GM18519 (cell line): Measurements from ENCODE around the gene TMPO.
A peak's percentile ranks its signal among the peaks of the same experiment; 100 is the strongest.
"Not testable (repeated sequence)": the region's sequence is repeated elsewhere in the genome, so short reads cannot be mapped to it uniquely, and the experiment has no call there.

Experiments
- ATAC-seq: cut with Tn5 transposase; IDR thresholded peaks from one replicate; pipeline ENCODE4 v1.9.1; 2021; ENCODE audit warnings: mild to moderate bottlenecking, moderate library complexity; ENCODE audit not compliant: unreplicated experiment, low FRiP score

Gene TMPO

GRCh38 chr12:98575013-98575412 is 59.6 kb downstream of the TMPO start:
- ATAC-seq = no peak

- ATAC-seq = not testable (repeated sequence)
These were observed 61.4 kb downstream of the TMPO start for GRCh38 chr12:98576795-98577194.

GRCh38 chr12:98578392-98578791 is 63.0 kb downstream of the TMPO start:
- ATAC-seq = no peak

DNA sequence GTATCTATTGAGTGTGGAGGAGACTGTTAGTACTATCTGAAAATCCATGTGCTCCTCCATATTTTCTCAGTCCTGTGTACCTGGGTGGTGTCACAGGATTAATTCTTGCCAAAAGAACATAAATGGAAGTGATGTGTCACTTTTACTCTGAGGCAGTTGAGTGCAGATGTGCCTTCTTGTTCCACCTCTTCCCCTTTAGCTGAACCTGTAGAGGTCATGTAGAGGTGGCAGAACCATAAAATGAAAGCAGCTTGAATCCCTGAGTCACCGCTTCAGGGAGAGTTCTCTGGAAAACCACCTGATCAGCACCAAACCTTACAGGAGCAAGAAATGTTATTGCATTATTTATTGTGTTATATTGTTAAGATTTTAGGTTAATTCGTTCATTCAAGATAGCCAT is 63.4 kb downstream of the TMPO start:
- ATAC-seq = no peak

- no peak for ATAC-seq
These were observed 64.0 kb downstream of the TMPO start for GRCh38 chr12:98579347-98579746.

DNA sequence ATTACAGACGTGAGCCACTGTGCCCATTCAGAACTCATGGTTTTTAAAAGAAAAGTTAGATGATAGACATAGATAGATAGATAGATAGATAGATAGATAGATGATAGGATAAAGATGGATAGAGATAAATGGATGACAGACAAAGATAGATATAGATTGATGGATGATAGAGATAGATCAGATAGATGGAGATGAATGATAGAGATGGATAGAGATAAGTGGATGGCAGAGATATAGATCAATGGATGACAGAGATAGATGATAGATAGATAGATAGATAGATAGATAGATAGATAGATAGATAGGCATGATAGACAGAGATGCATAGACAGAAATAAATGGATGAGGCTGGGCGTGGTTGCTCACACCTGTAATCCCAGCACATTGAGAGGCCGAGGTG is 64.4 kb downstream of the TMPO start:
- ATAC-seq = no peak

GRCh38 chr12:98580695-98581094 is 65.3 kb downstream of the TMPO start:
- no peak for ATAC-seq

- ATAC-seq = no peak
These were observed 65.7 kb downstream of the TMPO start for GRCh38 chr12:98581101-98581500.

- no peak for ATAC-seq
These were observed 66.7 kb downstream of the TMPO start for GRCh38 chr12:98582093-98582492.

GRCh38 chr12:98587084-98587483 is 71.7 kb downstream of the TMPO start:
- ATAC-seq = no peak

GRCh38 chr12:98591209-98591608 is 75.8 kb downstream of the TMPO start:
- no peak for ATAC-seq

- ATAC-seq = no peak
These were observed 77.5 kb downstream of the TMPO start for GRCh38 chr12:98592825-98593322.

- ATAC-seq = peak; percentile 99
These were observed 78.1 kb downstream of the TMPO start, which contains the start of gene SLC25A3 for GRCh38 chr12:98593351-98594049. Gene SLC25A3 (plus strand): TSS chr12:98593686. CDS start chr12:98593979, 293 bp downstream.

DNA sequence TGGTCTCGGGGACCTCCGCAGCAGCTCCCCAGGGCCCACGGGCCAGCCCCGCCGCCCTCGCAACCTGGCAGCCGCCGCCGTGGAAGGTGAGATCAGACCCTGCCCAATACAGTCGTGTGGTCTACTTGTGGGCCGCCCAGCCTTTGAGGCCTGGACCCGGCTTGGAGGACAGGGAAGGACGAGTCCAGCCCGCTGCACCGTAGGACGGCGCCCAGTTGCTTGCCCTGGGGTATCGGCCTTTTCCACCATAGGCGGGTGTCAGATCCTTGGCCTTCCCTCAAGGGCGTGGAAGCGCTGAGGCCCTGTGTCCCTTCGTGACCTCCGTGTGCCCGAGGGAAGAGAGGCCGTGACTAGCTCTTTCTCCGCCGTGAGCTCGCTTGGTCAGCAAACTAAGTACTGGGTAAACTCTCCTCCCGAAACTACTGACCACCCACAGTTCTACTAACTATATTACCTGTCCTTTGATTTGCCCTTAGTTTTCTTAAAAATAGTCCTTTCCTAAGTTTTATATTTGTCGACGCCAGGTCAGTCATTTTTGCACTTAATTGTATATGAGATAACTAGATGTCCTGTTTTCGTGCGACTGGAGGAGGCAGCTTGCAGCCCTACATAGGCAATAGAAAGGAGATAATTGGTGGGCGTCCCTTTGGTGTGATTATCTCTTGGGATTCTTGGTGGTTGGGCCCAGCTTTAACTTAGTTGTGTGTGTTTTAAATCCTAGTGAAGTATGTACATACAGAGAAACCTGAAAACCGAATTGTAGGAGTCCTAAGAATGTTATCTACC is 78.9 kb downstream of the TMPO start:
- ATAC-seq = no peak

DNA sequence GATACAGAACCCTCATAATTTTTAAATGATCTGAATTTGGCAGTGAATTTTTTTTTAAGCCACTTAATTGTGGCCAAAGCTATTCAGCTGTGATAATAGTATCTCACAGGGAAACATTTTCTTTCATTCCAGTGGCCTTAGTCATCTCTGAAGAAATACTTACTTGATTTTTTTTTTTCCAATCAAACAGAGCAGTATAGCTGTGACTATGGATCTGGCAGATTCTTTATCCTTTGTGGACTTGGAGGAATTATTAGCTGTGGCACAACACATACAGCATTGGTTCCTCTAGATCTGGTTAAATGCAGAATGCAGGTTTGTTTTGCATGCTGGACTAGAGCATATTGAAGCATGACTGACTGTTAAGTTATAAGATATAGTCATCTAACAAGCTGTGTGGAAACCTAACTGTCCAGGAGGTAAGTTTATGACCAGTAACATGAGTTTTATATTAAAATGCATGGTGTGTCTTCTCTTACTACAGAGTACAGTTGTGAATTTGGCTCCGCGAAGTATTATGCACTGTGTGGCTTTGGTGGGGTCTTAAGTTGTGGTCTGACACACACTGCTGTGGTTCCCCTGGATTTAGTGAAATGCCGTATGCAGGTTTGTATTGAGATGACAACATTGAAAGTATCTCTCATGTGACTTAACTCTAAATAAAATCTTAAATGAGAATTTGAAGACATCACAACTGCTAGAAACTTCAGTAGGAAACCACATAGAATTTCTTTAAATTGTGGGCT is 80.0 kb downstream of the TMPO start:
- ATAC-seq = no peak

GRCh38 chr12:98597313-98597712 is 81.9 kb downstream of the TMPO start:
- ATAC-seq = not testable (repeated sequence)
